IMR-90 (cell line): Measurements from ENCODE around the gene GPSM3. TPM values are rescaled to one million over a fixed set of nuclear protein-coding genes. Genes with fewer than 3 reads are reported as not detected.

Experiments
- ATAC-seq: fragments of 200-7000 bp; cut with Tn5 transposase; 2 replicates; pipeline ENCODE4 v1.9.1; 2020; ENCODE audit warnings: low read depth, mild to moderate bottlenecking, moderate library complexity
- BruUV-seq: library from RNA; stranded (reverse); fragments of 400-500 nt; replicated peaks from 2 replicates; lab custom pipeline; 2021; lab: Mats Ljungman, UMichigan
- CTCF ChIA-PET: fragments of 300-600 bp; formaldehyde crosslinking; extraction: SDS; loops from one replicate; lab custom pipeline; 2021; ENCODE audit warnings: antibody characterized with exemption; lab: Yijun Ruan, JAX
- POLR2A ChIA-PET: fragments of 300-600 bp; sonication (Branson Sonifier 250); formaldehyde crosslinking; loops from one replicate; lab custom pipeline; 2022; ENCODE audit warnings: antibody characterized with exemption; ENCODE audit not compliant: unreplicated experiment; lab: Charles Lee
- DNase-seq: peaks from one replicate; pipeline ENCODE4 v3.0.0; 2013
- H2AFZ ChIP-seq: replicated peaks from 2 replicates; pipeline ENCODE3; 2013; ENCODE audit warnings: low read length, mild to moderate bottlenecking; ENCODE audit not compliant: poor library complexity
- H2AK5ac ChIP-seq: 2 replicates; pipeline ENCODE4 v1.6.1; 2013; ENCODE audit warnings: low read depth, low read length, inconsistent platforms
- H2AK9ac ChIP-seq: replicated peaks from 2 replicates; pipeline ENCODE3; 2013; ENCODE audit warnings: mild to moderate bottlenecking, low read depth, low read length, moderate library complexity; ENCODE audit not compliant: poor library complexity
- H2BK120ac ChIP-seq: 2 replicates; pipeline ENCODE4 v1.6.1; 2013; ENCODE audit warnings: low read depth, low read length, inconsistent platforms
- H2BK15ac ChIP-seq: 3 replicates; pipeline ENCODE4 v1.6.1; 2013; ENCODE audit warnings: low read depth, low read length, inconsistent platforms
- H2BK20ac ChIP-seq: 2 replicates; pipeline ENCODE4 v1.6.1; 2013; ENCODE audit warnings: low read depth, mild to moderate bottlenecking, inconsistent platforms, low read length, moderate library complexity
- H2BK5ac ChIP-seq: 2 replicates; pipeline ENCODE4 v1.6.1; 2013; ENCODE audit warnings: mild to moderate bottlenecking, low read depth, low read length, inconsistent platforms; ENCODE audit not compliant: poor library complexity, severe bottlenecking
- H3K14ac ChIP-seq: replicated peaks from 2 replicates; pipeline ENCODE4 v1.6.1; 2013; ENCODE audit warnings: low read depth, low read length, inconsistent platforms
- H3K18ac ChIP-seq: 2 replicates; pipeline ENCODE4 v1.6.1; 2013; ENCODE audit warnings: low read depth, low read length, control low read depth
- H3K23ac ChIP-seq: 2 replicates; pipeline ENCODE4 v1.6.1; 2013; ENCODE audit warnings: low read depth, low read length, inconsistent platforms
- H3K27ac ChIP-seq: 2 replicates; pipeline ENCODE4 v1.5.1; 2013; ENCODE audit warnings: mild to moderate bottlenecking, control low read depth, low read length; ENCODE audit not compliant: insufficient read depth
- H3K27me3 ChIP-seq: 2 replicates; pipeline ENCODE4 v1.6.1; 2013; ENCODE audit warnings: low read length; ENCODE audit not compliant: control insufficient read depth, insufficient read depth
- H3K36me3 ChIP-seq: 2 replicates; pipeline ENCODE4 v1.6.1; 2013; ENCODE audit warnings: low read length, mixed read lengths; ENCODE audit not compliant: control insufficient read depth, insufficient read depth
- H3K4ac ChIP-seq: 2 replicates; pipeline ENCODE4 v1.6.1; 2013; ENCODE audit warnings: low read depth, low read length, inconsistent platforms
- H3K4me1 ChIP-seq: 2 replicates; pipeline ENCODE4 v1.6.1; 2013; ENCODE audit warnings: low read length, mixed read lengths; ENCODE audit not compliant: control insufficient read depth, insufficient read depth
- H3K4me2 ChIP-seq: 2 replicates; pipeline ENCODE4 v1.6.1; 2013; ENCODE audit warnings: low read depth, mild to moderate bottlenecking, control low read depth, low read length, moderate library complexity
- H3K4me3 ChIP-seq: 2 replicates; pipeline ENCODE4 v1.5.1; 2013; ENCODE audit warnings: low read depth, mild to moderate bottlenecking, control low read depth, low read length, moderate library complexity; ENCODE audit not compliant: insufficient read depth
- H3K56ac ChIP-seq: 2 replicates; pipeline ENCODE4 v1.6.1; 2013; ENCODE audit warnings: low read length, inconsistent platforms; ENCODE audit not compliant: insufficient read depth; ENCODE audit errors: extremely low read depth
- H3K79me1 ChIP-seq, 2 experiments: 2 replicates each; pipeline ENCODE4 v1.6.1; 2013; ENCODE audit warnings: low read length in 2 of 2, inconsistent platforms in 1 of 2, low read depth in 1 of 2
- H3K9ac ChIP-seq: 2 replicates; pipeline ENCODE4 v1.6.1; 2013; ENCODE audit warnings: low read depth, low read length, control low read depth
- H3K9me1 ChIP-seq: 2 replicates; pipeline ENCODE4 v1.6.1; 2013; ENCODE audit warnings: low read length, inconsistent platforms; ENCODE audit not compliant: insufficient read depth
- H3K9me3 ChIP-seq: 2 replicates; pipeline ENCODE4 v1.6.1; 2013; ENCODE audit warnings: low read length; ENCODE audit not compliant: control insufficient read depth, insufficient read depth
- H4K20me1 ChIP-seq: 2 replicates; pipeline ENCODE4 v1.6.1; 2013; ENCODE audit warnings: low read length, inconsistent platforms; ENCODE audit not compliant: insufficient read depth
- H4K5ac ChIP-seq: 2 replicates; pipeline ENCODE4 v1.6.1; 2013; ENCODE audit warnings: mild to moderate bottlenecking, low read depth, low read length, control low read depth
- H4K8ac ChIP-seq, 2 experiments: 2 replicates each; pipeline ENCODE4 v1.6.1; 2013; ENCODE audit warnings: low read depth in 2 of 2, low read length in 2 of 2, control low read depth in 1 of 2, inconsistent platforms in 1 of 2
- H4K91ac ChIP-seq: 2 replicates; pipeline ENCODE4 v1.6.1; 2013; ENCODE audit warnings: low read depth, low read length, inconsistent platforms; ENCODE audit not compliant: insufficient read depth
- BHLHE40 ChIP-seq: fragments of 150-350 bp; IDR thresholded peaks from 2 replicates; pipeline ENCODE4 v1.6.1; 2016; ENCODE audit warnings: mild to moderate bottlenecking, low read depth, low read length
- CEBPB ChIP-seq: IDR thresholded peaks from 2 replicates; pipeline ENCODE4 v1.6.1; 2012; ENCODE audit warnings: low read depth, low read length, improper control_type of control experiment
- CHD1 ChIP-seq: IDR thresholded peaks from 2 replicates; pipeline ENCODE4 v1.6.1; 2012; ENCODE audit warnings: low read depth, low read length, improper control_type of control experiment
- CTCF ChIP-seq: conservative IDR thresholded peaks from 2 replicates; pipeline ENCODE4 v1.5.1; 2012; ENCODE audit warnings: mild to moderate bottlenecking, low read depth, low read length, improper control_type of control experiment
- FOS ChIP-seq: fragments of 150-350 bp; IDR thresholded peaks from 2 replicates; pipeline ENCODE4 v1.6.1; 2016; ENCODE audit warnings: low read depth, low read length
- MAFK ChIP-seq: IDR thresholded peaks from 2 replicates; pipeline ENCODE4 v1.6.1; 2012; ENCODE audit warnings: low read depth, low read length, improper control_type of control experiment
- MAZ ChIP-seq: IDR thresholded peaks from 2 replicates; pipeline ENCODE4 v1.6.1; 2012; ENCODE audit warnings: low read depth, mild to moderate bottlenecking, low read length, improper control_type of control experiment, moderate library complexity, borderline replicate concordance
- MXI1 ChIP-seq: IDR thresholded peaks from 2 replicates; pipeline ENCODE4 v1.6.1; 2012; ENCODE audit warnings: low read depth, mild to moderate bottlenecking, low read length, moderate library complexity, borderline replicate concordance
- NFE2L2 ChIP-seq: fragments of 150-350 bp; IDR thresholded peaks from 2 replicates; pipeline ENCODE4 v1.6.1; 2016; ENCODE audit warnings: low read depth, mild to moderate bottlenecking, low read length
- POLR2A ChIP-seq: IDR thresholded peaks from 2 replicates; pipeline ENCODE4 v1.6.1; 2012; ENCODE audit warnings: mild to moderate bottlenecking, low read depth, low read length
- RAD21 ChIP-seq: IDR thresholded peaks from 2 replicates; pipeline ENCODE4 v1.6.1; 2012; ENCODE audit warnings: low read length, improper control_type of control experiment
- RCOR1 ChIP-seq: IDR thresholded peaks from 2 replicates; pipeline ENCODE4 v1.6.1; 2012; ENCODE audit warnings: mild to moderate bottlenecking, low read length, improper control_type of control experiment; ENCODE audit not compliant: insufficient replicate concordance
- RFX5 ChIP-seq: IDR thresholded peaks from 2 replicates; pipeline ENCODE4 v1.8.0; 2012; ENCODE audit warnings: low read depth, mild to moderate bottlenecking, low read length, moderate library complexity
- SMC3 ChIP-seq: fragments of 150-350 bp; IDR thresholded peaks from 2 replicates; pipeline ENCODE4 v1.6.1; 2016; ENCODE audit warnings: low read depth, mild to moderate bottlenecking, antibody characterized with exemption, low read length, moderate library complexity
- WGBS, 2 experiments: methylation state at CpG; one replicate each; pipeline versions ENCODE4 v1.1.5 to v1.1.7; 2013; ENCODE audit warnings: missing lambda C conversion rate in 2 of 2; ENCODE audit not compliant: insufficient read length in 1 of 2; ENCODE audit errors: extremely low coverage in 2 of 2; 5-methylcytosine and 5-hydroxymethylcytosine counted together
- dilution Hi-C: fragments of 300-500 bp; cut with HindIII; formaldehyde crosslinking; loops from one replicate; pipeline ENCODE4 v1.14.3; 2018; ENCODE audit warnings: low sequenced_read_pairs; ENCODE audit not compliant: unreplicated experiment
- in situ Hi-C: fragments of 300-500 bp; cut with MboI; formaldehyde crosslinking; loops from 3 replicates; pipeline ENCODE4 v1.14.3; 2019; ENCODE audit warnings: low sequenced_read_pairs, inconsistent platforms, mixed read lengths
- intact Hi-C: fragments of 100-400 bp; cut with micrococcal nuclease; formaldehyde crosslinking; loops from 2 replicates; pipeline ENCODE4 v1.10.0; 2022
- polyA plus RNA-seq, 3 experiments: library from polyadenylated mRNA; depleted of rRNA; stranded (reverse); fragments of >200 nt; gene quantifications; 2 replicates each; pipeline ENCODE4 v1.2.3, GENCODE V29; 2012; ENCODE audit warnings: low replicate concordance in 1 of 3
- total RNA-seq: library from RNA; depleted of rRNA; stranded (reverse); fragments of >200 nt; gene quantifications from 2 replicates; pipeline ENCODE4 v1.2.3, GENCODE V29; 2012
- TF ChIP-seq, protein P1 (sequence below): fragments of 150-350 bp; IDR thresholded peaks from 2 replicates; pipeline ENCODE4 v1.6.1; 2017; ENCODE audit warnings: mild to moderate bottlenecking, antibody characterized with exemption, low read length, low read depth
- TF ChIP-seq, protein P2 (sequence below): fragments of 150-350 bp; IDR thresholded peaks from 2 replicates; pipeline ENCODE4 v1.6.1; 2016; ENCODE audit warnings: low read depth, mild to moderate bottlenecking, low read length, moderate library complexity, borderline replicate concordance

Gene GPSM3
- total and polyA plus RNA-seq, 2 of the 4 experiments (the other 2 are of a cell fraction) = 3.0 to 9.8 TPM

DNA sequence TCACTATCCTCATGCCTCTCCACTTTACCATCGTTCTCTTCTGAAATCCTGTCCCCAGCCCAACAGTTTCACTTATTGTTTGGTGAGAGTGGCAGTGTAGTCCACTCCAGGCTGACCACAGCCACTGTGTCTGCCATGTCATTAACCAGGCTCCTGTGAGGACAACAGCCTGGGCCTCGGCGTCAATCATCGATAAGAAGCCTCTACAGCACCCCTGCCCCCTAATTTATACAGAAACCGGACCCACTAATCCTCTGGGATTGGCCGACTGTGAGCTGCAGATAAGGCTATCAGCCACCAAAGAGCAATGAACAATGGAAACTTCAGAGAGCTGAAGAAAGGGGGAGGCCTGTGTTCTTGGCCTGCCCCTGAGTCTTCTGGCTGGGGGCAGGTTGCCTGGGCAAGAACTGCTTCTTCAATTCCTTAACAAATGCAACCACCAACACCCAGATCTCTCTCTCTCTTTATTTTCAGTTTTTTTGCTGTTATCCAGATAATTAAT is 24.6 kb downstream of the GPSM3 start:
- Histone ChIP-seq H3K56ac (no peak overlapping the region), H2BK120ac (no peak overlapping the region), H3K14ac (no peak overlapping the region), H3K9me1 (peaks cover 13% of the 10 kb centered on the region), H4K8ac (no peak overlapping the region), H4K91ac (no peak overlapping the region), H3K36me3 (peaks cover 56% of the 10 kb centered on the region), H3K4me2 (no peak overlapping the region), H3K4me3 (no peak overlapping the region), H3K4ac (no peak overlapping the region), H2AK9ac (no peak overlapping the region), H4K20me1 (no peaks in the 10 kb centered on the region), H2AK5ac (no peak overlapping the region), H3K27me3 (no peaks in the 10 kb centered on the region), H3K9ac (no peak overlapping the region), H3K4me1 (peaks cover 3% of the 10 kb centered on the region; the same call in 1 of the 2 replicates), H2AFZ (no peak overlapping the region), H2BK15ac (no peak overlapping the region), H4K5ac (no peak overlapping the region), H3K23ac (no peak overlapping the region), H2BK5ac (no peak overlapping the region), H3K27ac (no peak overlapping the region), H3K9me3 (no peaks in the 10 kb centered on the region), H3K18ac (no peak overlapping the region), H2BK20ac (no peak overlapping the region), H3K79me1 (peaks cover 5 to 26% of the 10 kb centered on the region in 2 experiments; a peak in 3 of 4 replicates)
- BruUV-seq = no TSS peak
- WGBS, 2 experiments = no CpG with 5 or more reads among the region's 6 CpGs
- POLR2A ChIA-PET = interaction anchor here (1.0 kb wide), 1 partner anchor 9 kb away, joined by 3 read pairs; no protein-coding TSS in a partner anchor
- in situ Hi-C loops (no loop called here), dilution Hi-C loops (no loop called here), intact Hi-C loops (no loop called here)
- DNase-seq (no peak), ATAC-seq (no peak)
- no peak for TF ChIP-seq NFE2L2
- TF ChIP-seq, protein P1, sequence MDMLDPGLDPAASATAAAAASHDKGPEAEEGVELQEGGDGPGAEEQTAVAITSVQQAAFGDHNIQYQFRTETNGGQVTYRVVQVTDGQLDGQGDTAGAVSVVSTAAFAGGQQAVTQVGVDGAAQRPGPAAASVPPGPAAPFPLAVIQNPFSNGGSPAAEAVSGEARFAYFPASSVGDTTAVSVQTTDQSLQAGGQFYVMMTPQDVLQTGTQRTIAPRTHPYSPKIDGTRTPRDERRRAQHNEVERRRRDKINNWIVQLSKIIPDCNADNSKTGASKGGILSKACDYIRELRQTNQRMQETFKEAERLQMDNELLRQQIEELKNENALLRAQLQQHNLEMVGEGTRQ = no peak
- no peak for TF ChIP-seq SMC3
- no peak for TF ChIP-seq CTCF
- no peak for TF ChIP-seq CHD1
- no peak for TF ChIP-seq RFX5
- no peak for TF ChIP-seq BHLHE40
- TF ChIP-seq RCOR1 = no peak
- no peak for TF ChIP-seq MAFK
- TF ChIP-seq POLR2A = no peak
- no peak for TF ChIP-seq CEBPB
- no peak for TF ChIP-seq FOS
- TF ChIP-seq RAD21 = no peak
- TF ChIP-seq MXI1 = no peak
- no peak for TF ChIP-seq MAZ
- TF ChIP-seq, protein P2, sequence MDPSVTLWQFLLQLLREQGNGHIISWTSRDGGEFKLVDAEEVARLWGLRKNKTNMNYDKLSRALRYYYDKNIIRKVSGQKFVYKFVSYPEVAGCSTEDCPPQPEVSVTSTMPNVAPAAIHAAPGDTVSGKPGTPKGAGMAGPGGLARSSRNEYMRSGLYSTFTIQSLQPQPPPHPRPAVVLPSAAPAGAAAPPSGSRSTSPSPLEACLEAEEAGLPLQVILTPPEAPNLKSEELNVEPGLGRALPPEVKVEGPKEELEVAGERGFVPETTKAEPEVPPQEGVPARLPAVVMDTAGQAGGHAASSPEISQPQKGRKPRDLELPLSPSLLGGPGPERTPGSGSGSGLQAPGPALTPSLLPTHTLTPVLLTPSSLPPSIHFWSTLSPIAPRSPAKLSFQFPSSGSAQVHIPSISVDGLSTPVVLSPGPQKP = no peak
- CTCF ChIA-PET = no interaction called here
